ENCODE measurements around the gene CAGE1. TPM values are rescaled to one million over a fixed set of nuclear protein-coding genes. Genes with fewer than 3 reads are reported as not detected.
A peak's percentile ranks its signal among the peaks of the same experiment; 100 is the strongest.

CAGE1 gene
- total and polyA plus RNA-seq, 10 of the 15 experiments (the other 5 are each of a cell fraction or from before 2014, with no cell fraction given): 0.03 to 0.42 (median 0.08) TPM; not detected in 3

DNA sequence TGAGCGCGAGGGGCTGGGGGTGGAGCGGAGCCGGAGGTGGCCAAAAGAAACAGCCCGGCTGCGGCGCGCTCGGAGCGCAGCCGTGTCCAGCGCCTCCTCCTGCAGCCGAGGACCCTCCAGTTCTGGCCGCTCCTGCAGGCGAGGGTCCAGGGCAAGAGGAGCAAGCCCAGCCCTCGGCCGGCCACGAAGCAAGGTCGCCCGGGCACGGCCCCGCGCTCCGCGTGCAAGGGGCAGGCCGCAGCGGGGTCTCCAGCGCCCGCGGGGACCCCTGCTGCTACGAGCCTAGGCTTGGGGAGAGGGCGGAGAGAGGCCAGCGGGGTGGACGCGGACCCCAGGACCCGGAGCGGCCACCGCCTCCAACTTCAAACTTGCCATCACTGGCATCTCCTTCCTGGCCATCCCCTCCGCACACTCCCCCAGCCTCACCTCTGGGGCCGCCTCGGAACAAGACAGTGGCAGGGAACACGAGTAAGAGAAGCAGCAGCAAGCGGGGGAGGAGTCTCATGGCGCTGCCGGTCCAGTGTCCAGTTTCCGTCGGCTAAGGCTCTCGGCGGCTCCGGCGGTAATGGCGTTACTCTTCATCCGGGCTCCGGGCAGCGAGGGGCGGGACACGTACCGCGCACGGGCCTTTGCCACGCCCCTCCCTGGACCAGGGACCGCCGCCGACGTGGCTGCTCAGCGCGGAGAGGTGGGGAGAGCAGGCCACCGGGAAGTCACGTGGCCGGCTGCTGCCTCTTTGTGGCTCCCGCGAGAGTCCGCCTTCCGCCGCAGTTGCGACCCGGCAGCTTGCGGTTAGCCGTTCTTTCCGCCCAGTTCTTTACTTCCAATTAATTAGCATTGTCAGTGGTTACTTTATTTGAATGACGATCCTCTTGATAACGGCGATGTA lies 76.7 kb downstream of the CAGE1 start, which contains the start of gene SSR1:
Gene SSR1, minus strand, starts transcription at position 584 of the 889 bp plus-strand sequence. Its CDS starts 79 bp downstream, at position 505.
- Histone ChIP-seq H4K20me1 (ENCODE audit: control insufficient read depth, insufficient read depth) (no peaks in the 10 kb centered on the region), H3K9ac (ENCODE audit: control insufficient read depth, insufficient read depth, low read length) (peak within 1 kb of the TSS; percentile 90), H3K4me1 (ENCODE audit: control insufficient read depth, insufficient read depth, low read length) (peaks cover 6% of the 10 kb centered on the region), H3K9me3 (replicated peaks; ENCODE audit: control insufficient read depth, insufficient read depth, low read length) (peaks cover 6% of the 10 kb centered on the region; the same call in 2 of the 3 replicates), H2AFZ (ENCODE audit: control insufficient read depth, low read depth, low read length) (peak within 1 kb of the TSS; percentile 92), H3K4me3 (peak within 1 kb of the TSS; percentile 95), H3K36me3 (ENCODE audit: control insufficient read depth in 2 of 2, insufficient read depth in 2 of 2, low read length in 1 of 2) (peaks cover 0 to 19% of the 10 kb centered on the region in 2 experiments; a peak in 1 of 4 replicates), H3K4me2 (ENCODE audit: control insufficient read depth, insufficient read depth) (peak within 1 kb of the TSS; percentile 88), H3K27ac (ENCODE audit: control insufficient read depth, insufficient read depth) (peak within 1 kb of the TSS; percentile 82), H3K27me3 (replicated peaks in 1 of 2; ENCODE audit: control insufficient read depth in 2 of 2, insufficient read depth in 2 of 2, low read length in 1 of 2) (no peaks in the 10 kb centered on the region), H3K79me2 (ENCODE audit: control insufficient read depth, insufficient read depth, low read length) (peaks cover 52% of the 10 kb centered on the region)
- ChIA-PET POLR2A (interaction anchor here (0.6 to 1.9 kb wide), 7 partner anchors 21 to 79 kb away, joined by 4 to 14 read pairs (median 5); partner anchors contain the start of genes CAGE1 and RIOK1), SMC1A (ENCODE audit: uncharacterized antibody, unreplicated experiment) (interaction anchor here (1.4 to 3.4 kb wide), 5 partner anchors 9 to 77 kb away, joined by 4 to 16 read pairs (median 5); partner anchors contain the start of genes CAGE1 and RIOK1), CTCF (interaction anchor here (1.1 to 2.7 kb wide), 5 partner anchors 9 to 71 kb away, joined by 3 to 15 read pairs (median 6); no protein-coding TSS in a partner anchor), RAD21 (ENCODE audit: unreplicated experiment) (interaction anchor here (1.9 to 2.6 kb wide), 3 partner anchors 15 to 77 kb away, joined by 7 to 11 read pairs (median 8); partner anchors contain the start of genes CAGE1 and RIOK1)
- intact Hi-C loops (cut with micrococcal nuclease; ENCODE audit: unreplicated experiment): loop anchor here (1.0 to 10.0 kb wide), 2 partner anchors 76 to 728 kb away; partner anchors contain the start of genes CAGE1, LY86 and RIOK1
- BruUV-seq (replicated peaks): no TSS peak
- in situ Hi-C loops (cut with MboI): no loop called here
- peak; percentile 85 for DNase-seq (ENCODE audit: low read depth, low spot score)
- under 1% methylated on average over 81 of the region's 83 CpGs for WGBS (ENCODE audit: insufficient coverage, insufficient replicate concordance, low lambda C conversion rate, missing lambda C conversion rate)
- peak; percentile 84 for FAIRE-seq
- peak; percentile 99 for ATAC-seq
- peak; percentile 86 for TF ChIP-seq MXI1 (IDR thresholded peaks at IDR 0.05; ENCODE audit: low read depth, low read length)
- TF ChIP-seq, protein P1, sequence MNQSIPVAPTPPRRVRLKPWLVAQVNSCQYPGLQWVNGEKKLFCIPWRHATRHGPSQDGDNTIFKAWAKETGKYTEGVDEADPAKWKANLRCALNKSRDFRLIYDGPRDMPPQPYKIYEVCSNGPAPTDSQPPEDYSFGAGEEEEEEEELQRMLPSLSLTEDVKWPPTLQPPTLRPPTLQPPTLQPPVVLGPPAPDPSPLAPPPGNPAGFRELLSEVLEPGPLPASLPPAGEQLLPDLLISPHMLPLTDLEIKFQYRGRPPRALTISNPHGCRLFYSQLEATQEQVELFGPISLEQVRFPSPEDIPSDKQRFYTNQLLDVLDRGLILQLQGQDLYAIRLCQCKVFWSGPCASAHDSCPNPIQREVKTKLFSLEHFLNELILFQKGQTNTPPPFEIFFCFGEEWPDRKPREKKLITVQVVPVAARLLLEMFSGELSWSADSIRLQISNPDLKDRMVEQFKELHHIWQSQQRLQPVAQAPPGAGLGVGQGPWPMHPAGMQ (IDR thresholded peaks at IDR 0.05; ENCODE audit: borderline replicate concordance): peak; percentile 87
- TF ChIP-seq YY1 (IDR thresholded peaks at IDR 0.05; ENCODE audit: low read depth, low read length): peak; percentile 94
- peak; percentile 63; the same call in 1 of the 2 replicates for TF ChIP-seq CREM (IDR thresholded peaks at IDR 0.05; ENCODE audit: low read depth)
- TF ChIP-seq, protein P2, sequence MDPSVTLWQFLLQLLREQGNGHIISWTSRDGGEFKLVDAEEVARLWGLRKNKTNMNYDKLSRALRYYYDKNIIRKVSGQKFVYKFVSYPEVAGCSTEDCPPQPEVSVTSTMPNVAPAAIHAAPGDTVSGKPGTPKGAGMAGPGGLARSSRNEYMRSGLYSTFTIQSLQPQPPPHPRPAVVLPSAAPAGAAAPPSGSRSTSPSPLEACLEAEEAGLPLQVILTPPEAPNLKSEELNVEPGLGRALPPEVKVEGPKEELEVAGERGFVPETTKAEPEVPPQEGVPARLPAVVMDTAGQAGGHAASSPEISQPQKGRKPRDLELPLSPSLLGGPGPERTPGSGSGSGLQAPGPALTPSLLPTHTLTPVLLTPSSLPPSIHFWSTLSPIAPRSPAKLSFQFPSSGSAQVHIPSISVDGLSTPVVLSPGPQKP (IDR thresholded peaks at IDR 0.05; ENCODE audit: low read depth, low read length): 0 out of 2 replicates have a peak, but pooled peaks have one; percentile 25
- TF ChIP-seq CHD2 (IDR thresholded peaks at IDR 0.05; ENCODE audit: borderline replicate concordance, low read depth, low read length): peak; percentile 100
- TF ChIP-seq, protein P3, sequence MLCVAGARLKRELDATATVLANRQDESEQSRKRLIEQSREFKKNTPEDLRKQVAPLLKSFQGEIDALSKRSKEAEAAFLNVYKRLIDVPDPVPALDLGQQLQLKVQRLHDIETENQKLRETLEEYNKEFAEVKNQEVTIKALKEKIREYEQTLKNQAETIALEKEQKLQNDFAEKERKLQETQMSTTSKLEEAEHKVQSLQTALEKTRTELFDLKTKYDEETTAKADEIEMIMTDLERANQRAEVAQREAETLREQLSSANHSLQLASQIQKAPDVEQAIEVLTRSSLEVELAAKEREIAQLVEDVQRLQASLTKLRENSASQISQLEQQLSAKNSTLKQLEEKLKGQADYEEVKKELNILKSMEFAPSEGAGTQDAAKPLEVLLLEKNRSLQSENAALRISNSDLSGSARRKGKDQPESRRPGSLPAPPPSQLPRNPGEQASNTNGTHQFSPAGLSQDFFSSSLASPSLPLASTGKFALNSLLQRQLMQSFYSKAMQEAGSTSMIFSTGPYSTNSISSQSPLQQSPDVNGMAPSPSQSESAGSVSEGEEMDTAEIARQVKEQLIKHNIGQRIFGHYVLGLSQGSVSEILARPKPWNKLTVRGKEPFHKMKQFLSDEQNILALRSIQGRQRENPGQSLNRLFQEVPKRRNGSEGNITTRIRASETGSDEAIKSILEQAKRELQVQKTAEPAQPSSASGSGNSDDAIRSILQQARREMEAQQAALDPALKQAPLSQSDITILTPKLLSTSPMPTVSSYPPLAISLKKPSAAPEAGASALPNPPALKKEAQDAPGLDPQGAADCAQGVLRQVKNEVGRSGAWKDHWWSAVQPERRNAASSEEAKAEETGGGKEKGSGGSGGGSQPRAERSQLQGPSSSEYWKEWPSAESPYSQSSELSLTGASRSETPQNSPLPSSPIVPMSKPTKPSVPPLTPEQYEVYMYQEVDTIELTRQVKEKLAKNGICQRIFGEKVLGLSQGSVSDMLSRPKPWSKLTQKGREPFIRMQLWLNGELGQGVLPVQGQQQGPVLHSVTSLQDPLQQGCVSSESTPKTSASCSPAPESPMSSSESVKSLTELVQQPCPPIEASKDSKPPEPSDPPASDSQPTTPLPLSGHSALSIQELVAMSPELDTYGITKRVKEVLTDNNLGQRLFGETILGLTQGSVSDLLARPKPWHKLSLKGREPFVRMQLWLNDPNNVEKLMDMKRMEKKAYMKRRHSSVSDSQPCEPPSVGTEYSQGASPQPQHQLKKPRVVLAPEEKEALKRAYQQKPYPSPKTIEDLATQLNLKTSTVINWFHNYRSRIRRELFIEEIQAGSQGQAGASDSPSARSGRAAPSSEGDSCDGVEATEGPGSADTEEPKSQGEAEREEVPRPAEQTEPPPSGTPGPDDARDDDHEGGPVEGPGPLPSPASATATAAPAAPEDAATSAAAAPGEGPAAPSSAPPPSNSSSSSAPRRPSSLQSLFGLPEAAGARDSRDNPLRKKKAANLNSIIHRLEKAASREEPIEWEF (IDR thresholded peaks at IDR 0.05; ENCODE audit: insufficient replicate concordance, low read depth, low read length): no peak
- TF ChIP-seq RUNX3 (IDR thresholded peaks at IDR 0.05; ENCODE audit: low read length): peak; percentile 98
- no peak for TF ChIP-seq RFX5 (IDR thresholded peaks at IDR 0.05; ENCODE audit: low read depth, low read length)
- TF ChIP-seq IKZF2 (IDR thresholded peaks at IDR 0.05): peak in 1 of 2 experiments; percentile 71; a peak in 2 of 4 replicates
- TF ChIP-seq CBFB (IDR thresholded peaks at IDR 0.05; ENCODE audit: low read depth): peak; percentile 99
- no peak for TF ChIP-seq NR2C2 (IDR thresholded peaks at IDR 0.05; ENCODE audit: borderline replicate concordance, control insufficient read depth, insufficient read length, low read depth)

Measured in GM12878 (cell line).